GM19324 (cell line): ENCODE data around the gene SRSF12.
"Not testable (repeated sequence)": the region's sequence is repeated elsewhere in the genome, so short reads cannot be mapped to it uniquely, and the experiment has no call there.

Source experiments
- ATAC-seq: cut with Tn5 transposase; IDR thresholded peaks from one replicate; pipeline ENCODE4 v1.9.1; 2021; ENCODE audit warnings: mild to moderate bottlenecking, moderate library complexity; ENCODE audit not compliant: unreplicated experiment, low FRiP score

Gene SRSF12

DNA sequence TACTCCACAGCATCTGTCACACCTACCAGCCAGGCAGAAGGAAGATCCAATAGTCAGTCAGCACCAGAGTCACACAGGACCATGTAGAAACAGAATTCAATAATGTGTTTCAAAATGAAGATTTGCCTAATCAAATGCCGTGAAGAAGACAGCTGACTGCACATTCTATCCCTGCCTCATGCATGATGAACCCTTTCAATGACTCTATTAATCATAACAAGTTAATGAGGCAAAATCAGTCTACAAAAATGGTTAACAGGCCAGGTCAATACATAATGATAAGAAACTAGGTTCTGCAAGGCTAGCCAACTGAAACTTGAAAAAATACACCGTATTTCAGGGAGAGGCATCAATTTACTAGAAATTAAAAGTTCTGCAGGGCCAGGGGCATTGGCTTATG, 44.0 kb downstream of the SRSF12 start:
- no peak for ATAC-seq

DNA sequence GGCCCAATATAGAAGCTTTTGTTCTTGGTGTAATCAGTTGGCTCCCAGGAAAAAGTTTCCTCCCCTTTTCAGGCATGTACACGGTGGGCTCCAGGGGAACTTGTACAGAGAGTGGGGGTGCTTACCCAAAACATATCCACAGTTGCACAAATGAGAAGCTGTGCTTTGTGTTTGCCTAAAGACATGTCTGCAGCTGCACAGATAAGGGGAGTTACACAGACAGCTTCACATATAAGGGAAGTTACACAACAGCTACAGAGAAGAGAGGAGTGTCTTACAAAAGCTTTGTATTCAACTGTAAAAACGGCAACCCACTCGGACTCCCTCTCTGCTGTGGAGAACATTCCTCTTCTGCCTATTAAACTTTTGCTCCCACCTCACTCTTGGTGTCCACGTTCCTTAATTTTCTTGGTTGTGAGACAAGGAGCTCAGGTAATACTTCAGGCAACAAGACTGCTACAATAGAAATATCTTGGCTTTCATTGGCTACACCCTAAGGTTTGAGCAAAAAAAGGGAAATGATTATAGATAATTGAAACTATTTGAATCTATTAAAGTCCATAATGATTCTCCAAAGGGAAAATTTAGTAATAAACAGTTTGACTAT, 44.8 kb downstream of the SRSF12 start:
- no peak for ATAC-seq

DNA sequence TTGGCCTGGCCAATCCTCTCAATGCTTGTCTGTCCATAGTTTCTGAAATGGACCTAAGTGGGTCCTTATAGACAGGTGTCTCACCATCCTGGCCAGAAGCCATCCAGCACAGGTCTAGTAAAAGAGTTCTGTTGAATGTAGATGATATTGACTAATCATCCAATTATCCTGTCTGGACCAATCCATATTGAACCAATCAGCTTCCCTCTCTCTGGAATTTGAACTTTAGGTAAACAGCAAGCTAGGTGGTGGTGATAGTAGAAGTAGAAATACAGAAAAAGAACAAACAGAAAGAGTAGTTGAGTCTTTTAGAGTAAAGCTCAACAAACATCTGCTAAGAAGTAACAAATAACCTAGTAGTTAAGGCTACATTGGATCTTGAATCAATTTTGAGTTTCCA, 46.8 kb downstream of the SRSF12 start:
- ATAC-seq: no peak

DNA sequence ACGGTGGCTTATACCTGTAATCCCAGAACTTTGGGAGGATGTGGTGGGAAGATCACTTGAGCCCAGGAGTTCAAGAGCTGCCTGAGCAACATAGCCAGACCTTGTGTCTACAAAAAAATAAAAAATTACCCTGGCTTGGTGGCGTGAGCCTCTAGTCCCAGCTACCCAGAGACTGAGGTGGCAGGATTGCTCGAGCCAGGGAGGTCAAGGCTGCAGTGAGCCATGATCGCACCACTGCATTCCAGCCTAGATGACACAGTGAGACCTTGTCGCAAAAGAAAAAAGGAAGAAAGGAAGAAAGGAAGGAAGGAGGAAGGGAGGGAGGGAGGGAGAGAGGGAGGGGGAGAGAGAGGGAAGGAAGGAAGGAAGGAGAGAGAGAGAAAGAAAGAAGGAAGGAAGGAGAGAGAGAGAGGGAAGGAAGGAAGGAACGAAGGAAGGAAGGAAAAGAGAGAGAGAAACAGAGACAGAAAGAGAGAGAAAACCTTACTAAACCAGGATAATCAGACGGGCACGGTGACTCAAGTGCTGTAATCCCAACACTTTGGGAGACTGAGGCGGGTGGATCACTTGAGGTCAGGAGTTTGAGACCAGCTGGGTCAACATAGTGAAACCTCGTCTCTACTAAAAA, 48.2 kb downstream of the SRSF12 start:
- no peak for ATAC-seq

DNA sequence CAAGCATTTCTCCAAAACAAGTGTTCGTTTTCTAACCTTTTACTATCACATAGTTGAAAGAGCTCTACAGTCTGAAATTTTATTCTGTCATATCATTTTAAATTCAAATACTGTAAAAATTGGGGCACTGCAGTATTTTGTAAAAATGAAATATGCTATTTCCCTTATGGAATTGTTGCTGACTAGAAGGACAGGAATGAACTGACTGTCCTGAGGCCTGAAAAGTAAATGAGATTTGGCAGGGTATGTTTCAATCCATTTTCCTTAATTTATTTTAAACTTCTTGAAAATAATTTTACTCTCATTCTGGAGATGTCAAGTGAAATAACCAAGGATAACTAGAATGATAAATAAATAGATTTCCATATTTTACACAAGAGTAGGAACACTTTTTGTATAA, 49.2 kb downstream of the SRSF12 start:
- no peak for ATAC-seq

DNA sequence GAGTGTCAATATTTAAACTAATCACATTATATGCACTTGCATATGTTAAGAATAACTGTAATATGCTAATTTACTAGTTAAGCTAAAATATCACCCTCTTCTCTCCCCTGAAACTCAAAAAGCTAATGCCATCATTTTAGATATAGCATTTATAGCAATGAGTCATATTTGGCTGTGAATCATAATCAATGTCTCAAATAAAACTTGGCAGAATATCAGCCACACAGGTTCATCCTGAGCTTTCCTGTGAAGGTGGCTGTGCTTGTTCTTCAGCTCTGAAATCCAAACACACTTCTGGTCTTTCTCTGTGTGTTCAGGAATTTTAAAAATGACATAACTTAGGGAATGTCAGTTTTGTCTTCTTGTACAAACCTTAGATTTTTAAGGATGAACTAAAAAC, 50.1 kb downstream of the SRSF12 start:
- ATAC-seq: no peak

DNA sequence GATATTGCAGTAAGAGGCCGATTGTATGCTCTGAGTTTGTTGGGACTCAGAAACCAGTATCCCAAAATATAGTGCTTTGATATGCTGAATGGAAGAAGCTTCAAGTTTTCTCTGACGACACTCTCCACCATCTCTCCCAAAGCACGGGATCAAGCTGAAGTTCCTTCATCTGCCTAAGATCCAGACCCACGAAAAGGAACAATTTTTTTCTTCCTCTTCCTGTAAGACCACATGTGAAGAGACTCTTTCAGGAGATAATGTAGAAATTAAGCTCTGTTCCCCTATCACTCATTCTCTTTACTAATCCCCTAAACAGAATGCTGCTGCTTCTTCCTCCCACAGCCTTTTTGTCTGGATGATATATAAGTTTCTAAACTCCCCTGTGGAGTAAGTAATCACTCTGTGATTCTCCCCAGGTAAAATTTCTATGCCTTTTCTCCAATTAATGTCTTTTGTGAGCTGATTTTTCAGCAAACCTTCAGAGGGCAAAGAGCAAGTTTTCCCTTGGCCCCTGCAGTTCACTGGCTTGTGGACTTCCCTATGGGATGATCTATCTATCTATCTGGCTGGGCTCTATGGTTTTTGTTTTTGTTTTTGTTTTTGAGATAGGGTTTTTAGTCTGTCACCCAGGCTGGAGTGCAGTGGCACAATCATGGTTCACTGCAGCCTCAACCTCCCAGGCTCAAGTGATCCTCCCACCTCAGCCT, 50.8 kb downstream of the SRSF12 start:
- ATAC-seq: no peak

DNA sequence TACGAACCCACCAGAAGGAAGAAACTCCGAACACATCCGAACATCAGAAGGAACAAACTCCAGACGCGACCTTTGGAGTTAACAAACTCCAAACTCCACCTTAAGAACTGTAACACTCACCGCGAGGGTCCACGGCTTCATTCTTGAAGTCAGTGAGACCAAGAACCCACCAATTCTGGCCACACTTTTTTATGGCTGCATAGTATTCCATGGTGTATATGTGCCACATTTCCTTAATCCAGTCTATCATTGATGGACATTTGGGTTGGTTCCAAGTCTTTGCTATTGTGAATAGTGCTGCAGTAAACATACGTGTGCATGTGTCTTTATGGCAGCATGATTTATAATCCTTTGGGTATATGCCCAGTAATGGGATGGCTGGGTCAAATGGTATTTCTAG, 51.8 kb downstream of the SRSF12 start:
- ATAC-seq: not testable (repeated sequence)

DNA sequence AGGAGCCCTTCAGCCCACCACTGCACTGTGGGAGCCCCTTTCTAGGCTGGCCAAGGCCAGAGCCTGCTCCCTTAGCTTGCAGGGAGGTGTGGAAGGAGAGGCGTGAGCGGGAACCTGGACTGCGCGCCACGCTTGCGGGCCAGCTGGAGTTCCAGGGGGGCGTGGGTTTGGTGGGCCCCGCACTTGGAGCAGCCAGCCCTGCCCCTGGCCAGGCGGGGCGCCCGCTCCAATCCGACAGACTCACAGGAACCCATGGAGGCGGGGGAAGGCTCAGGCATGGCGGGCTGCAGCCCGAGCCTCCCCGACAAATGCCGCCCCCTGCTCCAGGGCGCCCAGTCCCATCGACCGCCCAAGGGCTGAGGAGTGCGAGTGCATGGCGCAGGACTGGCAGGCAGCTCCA, 52.9 kb downstream of the SRSF12 start:
- ATAC-seq: not testable (repeated sequence)

DNA sequence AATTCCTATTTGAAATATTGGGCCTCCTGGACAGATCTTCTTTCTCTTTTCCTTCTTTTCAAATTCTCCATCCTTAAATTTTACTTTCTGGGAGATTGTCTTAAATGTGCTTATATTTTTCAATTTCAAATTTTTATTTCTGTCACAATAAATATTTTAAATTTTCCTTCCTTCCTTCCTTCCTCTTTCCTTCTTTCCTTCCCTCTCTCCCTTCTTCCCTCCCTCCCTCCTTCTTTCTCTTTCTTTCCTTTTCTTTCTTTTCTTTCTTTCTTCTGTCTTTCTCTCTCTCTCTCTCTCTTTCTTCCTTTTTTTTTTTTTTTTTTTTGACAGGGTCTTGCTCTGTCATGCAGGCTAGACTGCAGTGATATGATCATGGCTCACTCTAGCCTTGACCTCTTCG, 54.0 kb downstream of the SRSF12 start:
- no peak for ATAC-seq

DNA sequence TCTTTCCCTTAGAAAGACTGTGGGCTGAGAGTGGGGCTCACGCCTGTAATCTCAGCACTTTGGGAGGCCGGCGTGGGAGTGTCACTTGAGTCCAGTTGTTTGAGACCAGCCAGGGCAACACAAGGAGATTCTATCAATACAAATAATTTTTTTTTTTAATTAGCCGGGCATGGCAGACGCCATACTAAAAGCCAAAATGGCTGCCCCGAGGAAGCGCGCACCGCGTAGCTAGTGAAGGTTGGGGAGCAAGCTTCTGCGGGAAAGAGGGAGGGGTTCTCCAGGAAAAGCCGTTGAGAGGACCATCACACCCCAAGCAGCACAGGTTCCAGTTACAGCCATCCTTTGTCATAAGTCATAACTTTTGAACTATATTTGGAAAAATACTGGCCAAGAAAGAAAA, 58.6 kb downstream of the SRSF12 start:
- ATAC-seq: no peak

DNA sequence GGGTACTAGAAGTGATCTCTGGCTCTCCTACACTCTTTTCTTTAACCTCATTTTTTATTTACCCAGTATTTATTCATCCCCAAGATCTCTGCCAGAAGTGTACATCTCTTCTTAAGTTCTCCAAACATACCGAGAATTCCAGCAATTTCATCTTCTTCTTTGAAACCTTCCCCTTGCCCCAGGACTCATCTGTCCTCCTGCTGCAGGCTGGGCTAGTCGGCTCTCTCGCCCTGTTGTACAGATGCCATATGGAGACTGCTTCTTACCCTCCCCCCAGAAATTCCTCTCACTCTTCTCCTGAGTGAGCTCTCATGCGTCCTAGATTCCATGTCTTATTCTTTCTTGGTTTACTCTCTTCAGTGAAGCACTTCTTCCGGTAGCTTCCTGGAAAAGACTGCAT, 59.2 kb downstream of the SRSF12 start:
- no peak for ATAC-seq

DNA sequence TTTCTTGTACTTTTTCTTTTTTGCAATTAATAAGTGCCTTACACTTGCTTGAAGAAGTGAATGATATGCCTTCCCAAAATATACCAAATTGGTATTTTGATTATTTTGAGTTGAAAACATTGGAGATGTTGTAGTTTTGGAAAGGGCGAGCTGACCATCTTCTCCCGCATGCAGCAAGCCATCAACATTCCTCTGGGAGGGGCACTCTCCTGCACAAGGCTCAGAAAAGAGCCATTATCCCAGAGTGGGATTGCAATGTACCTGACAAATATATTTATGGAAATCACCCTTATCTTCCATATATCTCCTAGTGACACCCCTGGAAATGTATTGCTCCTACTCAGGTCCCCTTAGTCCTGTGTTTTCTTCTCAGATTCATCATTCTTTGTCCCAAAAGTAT, 60.1 kb downstream of the SRSF12 start:
- no peak for ATAC-seq

DNA sequence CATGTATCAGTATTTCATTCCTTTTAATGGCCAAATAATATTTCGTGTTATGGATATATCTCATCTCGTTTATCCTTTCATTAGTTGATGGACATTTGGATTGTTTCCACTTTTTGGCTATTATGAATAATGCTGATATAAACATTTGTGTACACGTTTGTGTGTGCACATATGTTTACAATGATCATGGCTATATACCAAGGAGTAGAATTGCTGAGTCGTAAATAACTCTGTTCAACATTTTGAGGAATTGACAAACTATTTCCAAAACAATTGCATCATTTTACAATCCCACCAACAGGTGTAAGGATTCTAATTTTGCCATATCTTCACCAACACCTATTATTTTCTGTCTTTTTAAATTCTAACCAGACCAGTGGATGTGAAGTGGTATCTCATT, 63.7 kb downstream of the SRSF12 start:
- no peak for ATAC-seq

DNA sequence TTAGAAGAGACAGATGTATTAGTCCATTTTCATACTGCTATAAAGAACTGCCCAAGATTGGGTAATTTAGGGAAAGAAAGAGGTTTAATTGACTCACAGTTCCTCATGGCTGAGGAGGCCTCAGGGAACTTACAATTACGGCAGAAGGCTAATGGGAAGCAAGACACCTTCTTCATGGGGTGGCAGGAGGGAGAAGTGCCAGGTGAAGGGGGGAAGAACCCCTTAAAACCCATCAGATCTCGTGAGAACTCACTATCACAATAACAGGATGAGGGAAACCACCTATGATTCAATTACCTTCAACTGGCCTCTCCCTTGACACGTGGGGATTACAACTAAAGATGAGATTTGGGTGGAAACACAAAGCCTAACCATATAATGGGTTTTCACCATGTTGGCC, 66.2 kb downstream of the SRSF12 start:
- ATAC-seq: no peak

DNA sequence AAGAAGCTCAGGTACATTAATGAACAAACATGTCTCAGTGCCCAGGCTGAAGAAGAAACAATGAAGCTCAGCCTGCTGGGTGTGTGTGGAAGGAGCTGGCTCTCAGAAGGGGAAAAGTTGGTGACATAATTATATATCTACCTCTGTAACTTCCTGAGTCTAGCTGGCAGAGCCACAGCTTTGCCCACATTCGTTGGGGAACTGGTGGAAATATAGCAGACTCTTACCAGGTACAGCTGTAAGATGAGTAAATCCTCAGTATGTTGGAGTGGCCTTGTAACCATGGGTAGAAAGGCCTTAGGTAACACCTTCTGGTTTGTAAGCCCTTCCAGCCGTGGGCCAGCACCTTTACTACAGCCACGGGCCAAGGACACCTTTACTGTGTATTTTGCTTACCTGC, 67.2 kb downstream of the SRSF12 start:
- ATAC-seq: no peak

DNA sequence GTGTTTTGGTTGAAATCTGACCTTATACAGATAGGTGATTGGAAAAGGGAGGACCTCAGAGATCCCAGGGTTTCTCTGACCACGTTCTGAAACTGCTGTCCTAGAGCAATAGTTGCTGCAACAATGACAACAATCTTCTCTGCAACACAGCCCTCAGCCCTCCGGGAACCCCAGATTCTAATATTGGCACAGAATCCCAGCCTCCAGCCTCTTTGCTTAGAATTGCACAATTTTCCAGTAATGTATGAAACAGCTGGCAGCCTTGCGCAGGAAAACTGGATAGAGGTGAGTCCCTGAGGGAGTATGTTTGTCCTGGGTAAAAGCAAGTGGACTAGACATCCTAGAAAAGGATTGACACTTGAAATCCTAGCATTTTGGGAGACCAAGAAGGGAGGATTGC, 67.7 kb downstream of the SRSF12 start:
- no peak for ATAC-seq

DNA sequence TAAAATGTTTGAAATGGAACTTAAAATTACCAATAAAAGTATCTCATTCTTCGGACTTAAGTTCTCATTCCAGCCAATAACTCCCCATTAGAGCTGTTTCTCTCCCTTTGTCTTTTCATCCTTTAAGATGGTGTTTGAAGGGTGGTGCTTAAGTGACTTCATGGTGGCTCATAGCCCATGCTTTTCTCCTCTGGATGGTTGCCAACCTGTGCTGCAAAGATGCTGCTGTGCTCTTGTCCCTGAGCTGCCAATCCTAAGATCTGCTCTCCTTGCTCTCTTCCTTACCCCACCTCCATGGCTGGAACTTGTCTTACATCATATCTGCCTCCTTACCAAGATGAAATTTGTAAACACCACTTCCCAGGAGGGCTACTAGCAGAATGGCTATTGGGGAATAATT, 68.9 kb downstream of the SRSF12 start:
- ATAC-seq: no peak

DNA sequence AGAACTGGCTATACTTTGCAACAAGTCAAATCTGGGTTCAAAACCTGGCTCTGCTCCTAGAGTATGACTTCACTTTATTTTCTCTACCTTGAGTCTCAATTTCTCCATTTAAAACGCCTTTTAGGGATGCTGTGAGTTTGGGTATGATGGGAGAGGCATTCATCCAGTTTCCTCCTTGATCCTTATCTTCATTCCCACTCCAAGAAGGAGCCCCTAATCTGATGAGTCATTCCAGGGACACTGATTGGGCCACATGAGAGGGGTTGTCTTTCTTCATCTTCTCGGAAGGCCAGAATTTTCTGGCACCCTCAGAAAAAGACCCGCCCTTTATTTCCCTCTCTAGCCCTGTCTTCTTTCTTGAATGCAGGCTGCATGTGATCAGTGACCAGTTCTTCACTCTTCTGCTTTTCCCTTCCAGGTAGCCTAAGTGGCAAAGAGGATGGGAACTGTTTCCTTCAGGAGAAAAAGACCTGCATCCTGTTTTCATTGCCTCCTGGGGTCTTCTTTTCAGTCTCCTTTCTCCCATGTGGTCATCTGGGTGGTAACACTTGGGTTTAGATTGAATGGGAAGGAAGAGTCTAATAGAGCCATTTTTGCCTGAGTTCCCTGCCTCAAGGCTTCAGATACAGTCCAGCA, 69.5 kb downstream of the SRSF12 start:
- ATAC-seq: no peak

DNA sequence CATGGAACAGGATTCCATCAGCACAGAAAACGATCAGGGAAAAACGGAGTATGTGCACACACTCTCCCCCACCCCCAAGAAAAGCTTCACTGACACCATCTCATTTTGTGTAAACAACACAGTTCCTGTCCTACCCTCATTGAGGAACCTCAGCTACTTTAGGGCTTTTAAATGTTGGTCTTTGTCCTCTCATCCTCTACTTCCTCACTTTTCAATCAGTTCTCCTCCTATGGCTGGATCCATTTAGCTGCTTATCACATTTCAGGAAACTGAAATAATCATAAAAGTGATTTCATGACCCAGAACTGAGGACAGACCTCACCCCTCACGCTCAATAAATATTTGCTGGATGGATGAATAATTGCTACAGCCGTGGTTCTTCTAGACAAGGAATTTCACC, 70.4 kb downstream of the SRSF12 start:
- ATAC-seq: no peak
